ENCODE data around the gene CKB.

The CKB gene

DNA sequence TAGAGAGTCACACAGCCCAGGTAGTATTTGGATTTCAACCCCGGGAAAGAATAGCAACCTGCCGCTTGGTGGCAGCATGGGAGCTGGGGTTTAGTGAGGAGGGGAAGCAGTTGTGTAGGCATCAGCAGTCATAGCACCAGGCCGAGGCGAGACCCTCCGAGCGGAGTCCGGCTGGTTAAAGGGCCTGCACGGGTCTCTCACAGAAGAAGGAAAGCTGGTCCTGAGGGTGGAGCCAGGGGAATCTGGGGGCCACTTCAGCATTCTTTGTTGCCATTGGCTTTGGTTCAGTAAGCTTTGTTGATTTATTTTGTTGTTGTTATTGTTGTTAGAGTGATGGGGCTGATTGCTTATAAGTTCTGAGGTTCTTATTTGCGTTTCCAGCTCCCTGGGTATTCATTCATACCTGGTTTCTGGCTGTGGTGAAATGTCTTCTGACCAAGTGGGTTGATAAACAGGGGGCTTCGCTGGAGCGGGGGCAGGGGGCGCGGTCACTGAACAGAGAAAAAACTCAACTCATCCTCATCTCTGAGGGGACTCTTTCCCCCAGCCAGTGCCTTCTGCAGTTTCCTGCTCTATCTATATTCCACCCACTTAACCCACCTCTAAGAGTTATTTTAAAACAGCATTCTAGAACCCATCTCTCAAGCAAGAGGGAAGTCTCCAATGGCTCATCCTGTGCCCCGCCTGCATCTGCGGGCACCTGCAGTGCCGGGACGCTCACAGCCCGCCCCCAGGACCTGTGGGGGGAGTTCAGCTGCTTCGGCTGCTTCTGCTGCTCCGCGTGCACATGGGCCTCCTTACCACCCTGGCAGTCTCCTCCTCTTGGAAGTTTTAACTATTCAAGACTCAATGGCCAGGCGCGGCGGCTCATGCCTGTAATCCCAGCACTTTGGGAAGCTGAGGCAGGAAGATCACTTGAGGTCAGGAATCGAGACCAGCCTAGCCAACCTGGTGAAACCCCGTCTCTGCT is 11.6 kb downstream of the CKB start:
- no peak for DNase-seq

- no peak for DNase-seq
These were observed 12.5 kb downstream of the CKB start for GRCh38 chr14:103509864-103510723.

GRCh38 chr14:103508521-103509329 is 13.9 kb downstream of the CKB start:
- DNase-seq: no peak

- no peak for DNase-seq
These were observed 14.9 kb downstream of the CKB start for GRCh38 chr14:103507751-103508150.

- no peak for DNase-seq
These were observed 17.6 kb downstream of the CKB start for GRCh38 chr14:103504991-103505565.

GRCh38 chr14:103503296-103503695 is 19.3 kb downstream of the CKB start:
- DNase-seq: no peak

GRCh38 chr14:103502877-103503276 is 19.8 kb downstream of the CKB start:
- DNase-seq: no peak

- no peak for DNase-seq
These were observed 20.5 kb downstream of the CKB start for GRCh38 chr14:103501921-103502669.

- DNase-seq: no peak
These were observed 21.4 kb downstream of the CKB start for GRCh38 chr14:103501041-103501870.

- peak; percentile 93 for DNase-seq
These were observed 22.3 kb downstream of the CKB start for GRCh38 chr14:103500148-103500990.

- no peak for DNase-seq
These were observed 22.9 kb downstream of the CKB start for GRCh38 chr14:103499709-103500108.

- DNase-seq: no peak
These were observed 25.9 kb downstream of the CKB start for GRCh38 chr14:103496776-103497175.

GRCh38 chr14:103495854-103496253 is 26.8 kb downstream of the CKB start:
- no peak for DNase-seq

DNA sequence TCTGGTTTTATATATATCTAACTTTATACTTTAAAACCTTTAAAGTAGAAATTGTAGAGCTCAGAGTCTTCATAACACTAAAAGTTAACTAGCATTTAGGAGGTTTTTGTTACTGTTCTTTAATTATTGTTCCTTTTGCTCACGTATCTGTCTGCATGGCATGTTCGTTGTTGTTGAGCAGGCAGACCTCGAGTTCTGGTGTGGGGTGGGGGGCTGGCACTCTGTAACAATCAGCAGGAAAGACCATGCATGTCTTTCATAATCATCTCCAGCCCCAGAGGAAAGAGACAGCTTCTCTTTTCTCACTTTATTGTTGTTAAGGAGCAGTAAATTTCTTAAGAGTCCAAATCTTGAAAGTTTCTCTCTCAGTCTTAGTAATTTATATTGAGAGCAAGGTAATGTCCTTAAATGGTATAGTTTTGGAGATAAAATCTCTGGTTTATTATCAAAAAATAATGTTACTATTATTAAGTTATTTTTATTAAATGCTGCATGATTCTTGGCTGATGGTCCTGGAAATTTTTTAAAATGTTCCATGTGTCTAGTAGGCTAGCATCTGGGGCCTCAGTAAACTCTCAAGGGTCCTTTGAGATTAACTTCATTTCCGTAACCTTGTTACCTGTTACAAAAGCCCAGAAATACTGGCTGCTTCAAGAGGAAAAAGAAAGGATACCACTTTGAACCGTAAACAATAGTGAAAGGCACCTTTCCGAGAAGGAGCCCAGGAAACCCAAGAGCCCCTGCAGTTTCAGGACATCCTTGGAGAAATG is 30.3 kb downstream of the CKB start:
- DNase-seq: peak; percentile 39

GRCh38 chr14:103491691-103492090 is 30.9 kb downstream of the CKB start:
- DNase-seq: no peak

- DNase-seq: no peak
These were observed 33.0 kb downstream of the CKB start for GRCh38 chr14:103489621-103490020.

GRCh38 chr14:103488960-103489359 is 33.7 kb downstream of the CKB start:
- DNase-seq: no peak

GRCh38 chr14:103488071-103488470 is 34.6 kb downstream of the CKB start:
- no peak for DNase-seq

GRCh38 chr14:103485504-103485903 is 37.1 kb downstream of the CKB start:
- no peak for DNase-seq
